Keratinocyte (primary cell): ENCODE data around the gene ADGRB3. TPM values are rescaled to one million over a fixed set of nuclear protein-coding genes. Genes with fewer than 3 reads are reported as not detected.

Experiments
- DNase-seq: peaks from one replicate; pipeline ENCODE4 v3.0.0-alpha.2; 2011; ENCODE audit warnings: low read depth, missing footprints, low spot score
- FAIRE-seq: peaks from 2 replicates; lab custom pipeline; 2011; peaks lifted over from hg19 to GRCh38; lab: Jason Lieb, UNC
- H2AFZ ChIP-seq: 2 replicates; pipeline ENCODE4 v1.6.0; 2012; ENCODE audit warnings: low read length, control low read depth, inconsistent platforms; ENCODE audit not compliant: control insufficient read depth
- H3K27ac ChIP-seq: 2 replicates; pipeline ENCODE4 v1.5.1; 2011; ENCODE audit warnings: low read length; ENCODE audit not compliant: control insufficient read depth, insufficient read depth
- H3K27me3 ChIP-seq: 3 replicates; pipeline ENCODE4 v1.6.0; 2011; ENCODE audit warnings: low read length; ENCODE audit not compliant: control insufficient read depth, insufficient read depth; ENCODE audit errors: extremely low read depth
- H3K36me3 ChIP-seq, 2 experiments: 2 replicates in 1 of 2; 3 replicates in 1 of 2; pipeline ENCODE4 v1.5.1; 2011; ENCODE audit warnings: low read length in 2 of 2, mild to moderate bottlenecking in 1 of 2; ENCODE audit not compliant: control insufficient read depth in 2 of 2, insufficient read depth in 2 of 2; ENCODE audit errors: extremely low read depth in 1 of 2
- H3K4me1 ChIP-seq: 3 replicates; pipeline ENCODE4 v1.5.1; 2011; ENCODE audit warnings: low read length; ENCODE audit not compliant: control insufficient read depth, insufficient read depth; ENCODE audit errors: extremely low read depth
- H3K4me2 ChIP-seq: 3 replicates; pipeline ENCODE4 v1.6.0; 2011; ENCODE audit warnings: low read depth, low read length; ENCODE audit not compliant: control insufficient read depth, insufficient read depth; ENCODE audit errors: extremely low read depth
- H3K4me3 ChIP-seq, 3 experiments: fragments of 200-600 bp in 1 of 3; sonication (generic) in 1 of 3; 2 replicates in 2 of 3; 3 replicates in 1 of 3; pipeline ENCODE4 v1.5.1; 2011 to 2016; ENCODE audit warnings: low read length in 3 of 3, mild to moderate bottlenecking in 3 of 3, control low read depth in 2 of 3, inconsistent platforms in 1 of 3, low read depth in 1 of 3, mixed read lengths in 1 of 3, mixed run types in 1 of 3, moderate library complexity in 1 of 3; ENCODE audit not compliant: control insufficient read depth in 2 of 3, insufficient read depth in 2 of 3; ENCODE audit errors: extremely low read depth in 1 of 3
- H3K79me2 ChIP-seq: 2 replicates; pipeline ENCODE4 v1.6.0; 2012; ENCODE audit warnings: low read length; ENCODE audit not compliant: control insufficient read depth, insufficient read depth
- H3K9ac ChIP-seq: 3 replicates; pipeline ENCODE4 v1.6.0; 2011; ENCODE audit warnings: low read length; ENCODE audit not compliant: control insufficient read depth, insufficient read depth; ENCODE audit errors: extremely low read depth
- H3K9me1 ChIP-seq: 3 replicates; pipeline ENCODE4 v1.6.0; 2011; ENCODE audit warnings: low read length; ENCODE audit not compliant: control insufficient read depth, insufficient read depth; ENCODE audit errors: extremely low read depth
- H3K9me3 ChIP-seq: 2 replicates; pipeline ENCODE4 v1.5.1; 2012; ENCODE audit warnings: low read depth, low read length; ENCODE audit not compliant: control insufficient read depth
- H4K20me1 ChIP-seq: 3 replicates; pipeline ENCODE4 v1.6.0; 2011; ENCODE audit warnings: low read length; ENCODE audit not compliant: control insufficient read depth, insufficient read depth; ENCODE audit errors: extremely low read depth
- EZH2 ChIP-seq: IDR thresholded peaks from one replicate; pipeline ENCODE4 v1.6.1; 2012; ENCODE audit warnings: inconsistent platforms, mild to moderate bottlenecking, low read length, moderate library complexity
- dilution Hi-C: fragments of 300-500 bp; cut with MboI; formaldehyde crosslinking; loops from one replicate; pipeline ENCODE4 v1.7.0; 2020; ENCODE audit warnings: low sequenced_read_pairs; ENCODE audit not compliant: extremely low pct_ligation_motif_present
- polyA plus RNA-seq, 5 experiments: library from polyadenylated mRNA; depleted of rRNA in 3 of 5; stranded (reverse) in 3 of 5; stranded (forward) in 1 of 5; unstranded in 1 of 5; fragments of >200 nt; gene quantifications; 1 replicate in 1 of 5; 2 replicates in 3 of 5; 3 replicates in 1 of 5; pipeline versions ENCODE4 v1.2.1 to v1.2.3, GENCODE V29; 2011 to 2012; ENCODE audit warnings: missing spikeins in 2 of 5, low read depth in 1 of 5, low replicate concordance in 1 of 5
- TF ChIP-seq, protein P1 (sequence below), 3 experiments: IDR thresholded peaks in 1 of 3; conservative IDR thresholded peaks in 1 of 3; optimal IDR thresholded peaks in 1 of 3; 2 replicates in 2 of 3; 3 replicates in 1 of 3; pipeline versions ENCODE3 to v1.5.1; 2011; ENCODE audit warnings: low read length in 3 of 3, mild to moderate bottlenecking in 3 of 3, moderate library complexity in 2 of 3, control low read depth in 1 of 3, inconsistent platforms in 1 of 3; ENCODE audit not compliant: insufficient read depth in 2 of 3; ENCODE audit errors: extremely low read depth in 1 of 3

The ADGRB3 gene
- polyA plus RNA-seq, 1 donor (not counting 4 experiments of a cell fraction or from before 2014, with no cell fraction given) = not detected

DNA sequence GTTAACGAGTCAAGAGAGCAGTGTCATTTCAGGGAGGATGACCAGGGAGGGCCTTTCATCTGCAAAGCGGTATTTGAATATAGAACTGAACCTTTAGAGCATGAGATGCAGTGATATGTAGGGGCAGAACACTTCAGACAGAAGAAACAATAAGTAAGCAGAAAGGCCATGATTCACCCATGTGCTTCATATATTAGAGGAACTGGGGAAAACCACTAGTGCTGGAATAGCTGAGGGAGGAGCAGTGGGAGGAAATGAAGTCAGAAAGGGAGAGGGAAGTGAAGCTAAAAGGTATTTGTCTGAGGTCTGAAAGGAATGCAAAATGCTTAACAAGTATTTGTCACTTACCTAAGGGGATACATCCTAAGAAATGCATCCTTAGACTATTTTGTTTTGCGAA lies 391.2 kb downstream of the ADGRB3 start:
- H4K20me1 ChIP-seq = no peaks in the 10 kb centered on the region
- H3K9me1 ChIP-seq = no peaks in the 10 kb centered on the region
- H3K27ac ChIP-seq = no peak overlapping the region
- H2AFZ ChIP-seq = no peak overlapping the region
- H3K27me3 ChIP-seq = no peaks in the 10 kb centered on the region
- H3K4me1 ChIP-seq = no peaks in the 10 kb centered on the region
- no peaks in the 10 kb centered on the region for H3K36me3 ChIP-seq
- dilution Hi-C loops = no loop called here
- no peak for TF ChIP-seq EZH2
- TF ChIP-seq, protein P1, sequence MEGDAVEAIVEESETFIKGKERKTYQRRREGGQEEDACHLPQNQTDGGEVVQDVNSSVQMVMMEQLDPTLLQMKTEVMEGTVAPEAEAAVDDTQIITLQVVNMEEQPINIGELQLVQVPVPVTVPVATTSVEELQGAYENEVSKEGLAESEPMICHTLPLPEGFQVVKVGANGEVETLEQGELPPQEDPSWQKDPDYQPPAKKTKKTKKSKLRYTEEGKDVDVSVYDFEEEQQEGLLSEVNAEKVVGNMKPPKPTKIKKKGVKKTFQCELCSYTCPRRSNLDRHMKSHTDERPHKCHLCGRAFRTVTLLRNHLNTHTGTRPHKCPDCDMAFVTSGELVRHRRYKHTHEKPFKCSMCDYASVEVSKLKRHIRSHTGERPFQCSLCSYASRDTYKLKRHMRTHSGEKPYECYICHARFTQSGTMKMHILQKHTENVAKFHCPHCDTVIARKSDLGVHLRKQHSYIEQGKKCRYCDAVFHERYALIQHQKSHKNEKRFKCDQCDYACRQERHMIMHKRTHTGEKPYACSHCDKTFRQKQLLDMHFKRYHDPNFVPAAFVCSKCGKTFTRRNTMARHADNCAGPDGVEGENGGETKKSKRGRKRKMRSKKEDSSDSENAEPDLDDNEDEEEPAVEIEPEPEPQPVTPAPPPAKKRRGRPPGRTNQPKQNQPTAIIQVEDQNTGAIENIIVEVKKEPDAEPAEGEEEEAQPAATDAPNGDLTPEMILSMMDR (optimal IDR thresholded peaks at IDR 0.05 in 1 of 3, IDR thresholded peaks at IDR 0.05 in 1 of 3, conservative IDR thresholded peaks at IDR 0.05 in 1 of 3; ENCODE audit: extremely low read depth in 1 of 3, insufficient read depth in 2 of 3, low read length in 3 of 3) = no peak
- no peak overlapping the region for H3K4me2 ChIP-seq
- no peaks in the 10 kb centered on the region for H3K79me2 ChIP-seq
- no peaks in the 10 kb centered on the region for H3K9me3 ChIP-seq
- DNase-seq (no peak), FAIRE-seq (no peak)
- H3K9ac ChIP-seq = no peak overlapping the region
- H3K4me3 ChIP-seq = no peak overlapping the region

DNA sequence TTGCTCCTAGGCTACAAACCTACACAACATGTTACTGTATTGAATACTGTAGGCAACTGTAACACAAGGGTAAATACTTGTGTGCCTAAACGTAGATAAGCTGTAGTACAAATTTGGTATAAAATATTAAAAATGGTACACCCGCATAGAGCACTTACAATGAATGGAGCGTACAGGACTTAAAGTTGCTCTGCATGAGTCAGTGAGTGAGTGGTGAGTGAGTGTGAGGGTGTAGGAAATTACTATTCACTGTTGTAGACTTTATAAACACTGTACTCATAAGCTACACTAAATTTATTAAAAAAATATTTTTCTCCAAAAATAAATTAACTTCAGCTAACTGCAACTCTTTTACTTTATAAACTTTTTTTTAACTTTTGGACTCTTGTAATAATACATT lies 391.6 kb downstream of the ADGRB3 start:
- H4K20me1 ChIP-seq = no peaks in the 10 kb centered on the region
- no peak overlapping the region for H3K4me2 ChIP-seq
- no peaks in the 10 kb centered on the region for H3K9me1 ChIP-seq
- TF ChIP-seq, protein P1 (optimal IDR thresholded peaks at IDR 0.05 in 1 of 3, IDR thresholded peaks at IDR 0.05 in 1 of 3, conservative IDR thresholded peaks at IDR 0.05 in 1 of 3; ENCODE audit: extremely low read depth in 1 of 3, insufficient read depth in 2 of 3, low read length in 3 of 3) = no peak
- TF ChIP-seq EZH2 = no peak
- no peak overlapping the region for H3K9ac ChIP-seq
- no peaks in the 10 kb centered on the region for H3K27me3 ChIP-seq
- H2AFZ ChIP-seq = no peak overlapping the region
- dilution Hi-C loops = no loop called here
- H3K9me3 ChIP-seq = no peaks in the 10 kb centered on the region
- no peaks in the 10 kb centered on the region for H3K4me1 ChIP-seq
- H3K27ac ChIP-seq = no peak overlapping the region
- H3K36me3 ChIP-seq = no peaks in the 10 kb centered on the region
- no peak for DNase-seq
- FAIRE-seq = no peak
- no peak overlapping the region for H3K4me3 ChIP-seq
- H3K79me2 ChIP-seq = no peaks in the 10 kb centered on the region
